ENCODE data around the gene AMBRA1.

GRCh38 chr11:46360878-46361277 is 232.9 kb downstream of the AMBRA1 start:
- no peak for TF ChIP-seq POLR2A (IDR thresholded peaks at IDR 0.05)
- no peak for TF ChIP-seq EP300 (IDR thresholded peaks at IDR 0.05)
- no peak for TF ChIP-seq CTCF (IDR thresholded peaks at IDR 0.05)
- no peak for TF ChIP-seq POLR2AphosphoS5 (IDR thresholded peaks at IDR 0.05)

Measured in upper lobe of left lung (tissue), 4 donors.